SK-N-SH treated with all-trans-retinoic acid at 6 μM for 48 hours (cell line): ENCODE measurements around the gene SETD3.

Experiments
- CSRNP3 ChIP-seq: fragments of 250-450 bp; sonication (Bioruptor Pico); IDR thresholded peaks from 2 replicates; pipeline ENCODE4 v1.5.1; 2021; ENCODE audit warnings: mild to moderate bottlenecking, moderate library complexity
- OSR1 ChIP-seq: fragments of 250-450 bp; sonication (Bioruptor Pico); IDR thresholded peaks from 2 replicates; pipeline ENCODE4 v1.8.0; 2022; ENCODE audit warnings: moderate library complexity, mild to moderate bottlenecking, inconsistent platforms
- SNAI2 ChIP-seq: fragments of 250-450 bp; sonication (Bioruptor Pico); IDR thresholded peaks from 2 replicates; pipeline ENCODE4 v1.5.0; 2020; ENCODE audit warnings: mild to moderate bottlenecking, moderate library complexity
- TCF4 ChIP-seq: fragments of 250-450 bp; sonication (Bioruptor Pico); IDR thresholded peaks from 2 replicates; pipeline ENCODE4 v1.8.0; 2021; ENCODE audit warnings: mild to moderate bottlenecking, moderate library complexity, borderline replicate concordance
- TOX ChIP-seq: fragments of 250-450 bp; sonication (Bioruptor Pico); IDR thresholded peaks from 2 replicates; pipeline ENCODE4 v1.8.0; 2021; ENCODE audit warnings: mild to moderate bottlenecking, moderate library complexity, borderline replicate concordance
- ZNF70 ChIP-seq: fragments of 450-650 bp; formaldehyde crosslinking; IDR thresholded peaks from 2 replicates; pipeline ENCODE4 v1.5.0; 2020; ENCODE audit warnings: mild to moderate bottlenecking, moderate library complexity
- TF ChIP-seq, protein P1 (sequence below): fragments of 250-450 bp; sonication (Bioruptor Pico); IDR thresholded peaks from 2 replicates; pipeline ENCODE4 v1.8.0; 2020; ENCODE audit warnings: mild to moderate bottlenecking, moderate library complexity, borderline replicate concordance
- TF ChIP-seq, protein P2 (sequence below): fragments of 250-450 bp; sonication (Bioruptor Pico); IDR thresholded peaks from 2 replicates; pipeline ENCODE4 v1.5.1; 2020; ENCODE audit warnings: low read depth, mild to moderate bottlenecking, moderate library complexity

DNA sequence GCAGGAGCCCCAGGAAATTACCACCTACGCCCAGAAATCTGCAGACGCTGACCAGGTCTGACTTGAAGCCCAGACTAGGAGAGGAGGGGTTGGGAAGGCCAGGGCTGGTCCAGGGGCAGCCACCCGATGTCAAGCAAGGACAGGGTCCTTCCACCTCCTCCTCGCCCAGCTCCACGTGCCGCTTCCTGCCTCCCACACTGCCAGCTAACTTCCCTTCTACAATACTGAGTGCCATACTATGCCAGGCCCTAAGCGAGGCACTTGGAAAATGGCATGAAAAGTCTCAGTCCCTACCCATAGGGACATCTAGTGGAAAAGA, 71.7 kb downstream of the SETD3 start:
- TF ChIP-seq CSRNP3 (CRISPR knock-in tag) (no peak), SNAI2 (CRISPR knock-in tag) (no peak), ZNF70 (CRISPR knock-in tag) (no peak), OSR1 (CRISPR knock-in tag) (no peak), TOX (no peak), TCF4 (CRISPR knock-in tag) (no peak)
- TF ChIP-seq, protein P1, sequence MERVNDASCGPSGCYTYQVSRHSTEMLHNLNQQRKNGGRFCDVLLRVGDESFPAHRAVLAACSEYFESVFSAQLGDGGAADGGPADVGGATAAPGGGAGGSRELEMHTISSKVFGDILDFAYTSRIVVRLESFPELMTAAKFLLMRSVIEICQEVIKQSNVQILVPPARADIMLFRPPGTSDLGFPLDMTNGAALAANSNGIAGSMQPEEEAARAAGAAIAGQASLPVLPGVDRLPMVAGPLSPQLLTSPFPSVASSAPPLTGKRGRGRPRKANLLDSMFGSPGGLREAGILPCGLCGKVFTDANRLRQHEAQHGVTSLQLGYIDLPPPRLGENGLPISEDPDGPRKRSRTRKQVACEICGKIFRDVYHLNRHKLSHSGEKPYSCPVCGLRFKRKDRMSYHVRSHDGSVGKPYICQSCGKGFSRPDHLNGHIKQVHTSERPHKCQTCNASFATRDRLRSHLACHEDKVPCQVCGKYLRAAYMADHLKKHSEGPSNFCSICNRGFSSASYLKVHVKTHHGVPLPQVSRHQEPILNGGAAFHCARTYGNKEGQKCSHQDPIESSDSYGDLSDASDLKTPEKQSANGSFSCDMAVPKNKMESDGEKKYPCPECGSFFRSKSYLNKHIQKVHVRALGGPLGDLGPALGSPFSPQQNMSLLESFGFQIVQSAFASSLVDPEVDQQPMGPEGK (CRISPR knock-in tag) = no peak
- TF ChIP-seq, protein P2, sequence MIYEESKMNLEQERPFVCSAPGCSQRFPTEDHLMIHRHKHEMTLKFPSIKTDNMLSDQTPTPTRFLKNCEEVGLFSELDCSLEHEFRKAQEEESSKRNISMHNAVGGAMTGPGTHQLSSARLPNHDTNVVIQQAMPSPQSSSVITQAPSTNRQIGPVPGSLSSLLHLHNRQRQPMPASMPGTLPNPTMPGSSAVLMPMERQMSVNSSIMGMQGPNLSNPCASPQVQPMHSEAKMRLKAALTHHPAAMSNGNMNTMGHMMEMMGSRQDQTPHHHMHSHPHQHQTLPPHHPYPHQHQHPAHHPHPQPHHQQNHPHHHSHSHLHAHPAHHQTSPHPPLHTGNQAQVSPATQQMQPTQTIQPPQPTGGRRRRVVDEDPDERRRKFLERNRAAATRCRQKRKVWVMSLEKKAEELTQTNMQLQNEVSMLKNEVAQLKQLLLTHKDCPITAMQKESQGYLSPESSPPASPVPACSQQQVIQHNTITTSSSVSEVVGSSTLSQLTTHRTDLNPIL (CRISPR knock-in tag) = no peak
